ENCODE data around the gene TRIB2.

TRIB2 gene

GRCh38 chr2:12764849-12765605, 48.3 kb downstream of the TRIB2 start:
- Mint-ChIP-seq H3K27ac (no peak overlapping the region), H3K27me3 (peaks cover 48% of the 10 kb centered on the region), H3K36me3 (ENCODE audit: low read depth) (no peaks in the 10 kb centered on the region), H3K9me3 (peaks cover 6% of the 10 kb centered on the region), H3K4me1 (ENCODE audit: low read depth) (peaks cover 10% of the 10 kb centered on the region), H3K4me3 (no peak overlapping the region)

DNA sequence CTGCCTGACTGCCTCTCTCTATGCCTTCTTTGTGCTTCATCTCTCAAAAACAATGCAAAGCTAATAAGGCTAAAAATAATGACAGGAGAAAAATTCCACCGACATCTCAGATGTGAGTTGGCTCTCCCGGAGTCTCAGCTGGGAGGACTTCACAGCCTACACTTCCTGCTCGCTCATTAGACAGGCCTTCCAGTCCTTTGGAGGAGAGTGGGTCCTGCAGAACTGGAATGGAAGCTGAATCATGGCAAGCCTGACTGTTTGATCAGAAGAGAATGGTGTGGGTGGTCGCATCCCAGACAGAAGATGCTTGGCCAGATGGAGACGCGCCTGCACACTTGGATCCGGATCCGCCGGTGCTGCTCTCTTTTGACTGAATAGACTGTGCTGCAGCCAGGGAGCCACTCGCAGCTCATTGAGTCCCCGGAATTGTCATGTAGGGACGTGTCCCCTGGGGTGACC, 49.7 kb downstream of the TRIB2 start:
- H3K27me3 Mint-ChIP-seq = peaks cover 55% of the 10 kb centered on the region
- no peaks in the 10 kb centered on the region for H3K36me3 Mint-ChIP-seq (ENCODE audit: low read depth)
- H3K27ac Mint-ChIP-seq = no peak overlapping the region
- H3K4me1 Mint-ChIP-seq (ENCODE audit: low read depth) = no peaks in the 10 kb centered on the region
- peaks cover 6% of the 10 kb centered on the region for H3K9me3 Mint-ChIP-seq
- H3K4me3 Mint-ChIP-seq = no peak overlapping the region

GRCh38 chr2:12767541-12767940, 50.8 kb downstream of the TRIB2 start:
- Mint-ChIP-seq H3K4me3 (no peak overlapping the region), H3K27ac (no peak overlapping the region), H3K4me1 (ENCODE audit: low read depth) (no peaks in the 10 kb centered on the region), H3K36me3 (ENCODE audit: low read depth) (no peaks in the 10 kb centered on the region), H3K9me3 (peaks cover 6% of the 10 kb centered on the region), H3K27me3 (peaks cover 58% of the 10 kb centered on the region)

DNA sequence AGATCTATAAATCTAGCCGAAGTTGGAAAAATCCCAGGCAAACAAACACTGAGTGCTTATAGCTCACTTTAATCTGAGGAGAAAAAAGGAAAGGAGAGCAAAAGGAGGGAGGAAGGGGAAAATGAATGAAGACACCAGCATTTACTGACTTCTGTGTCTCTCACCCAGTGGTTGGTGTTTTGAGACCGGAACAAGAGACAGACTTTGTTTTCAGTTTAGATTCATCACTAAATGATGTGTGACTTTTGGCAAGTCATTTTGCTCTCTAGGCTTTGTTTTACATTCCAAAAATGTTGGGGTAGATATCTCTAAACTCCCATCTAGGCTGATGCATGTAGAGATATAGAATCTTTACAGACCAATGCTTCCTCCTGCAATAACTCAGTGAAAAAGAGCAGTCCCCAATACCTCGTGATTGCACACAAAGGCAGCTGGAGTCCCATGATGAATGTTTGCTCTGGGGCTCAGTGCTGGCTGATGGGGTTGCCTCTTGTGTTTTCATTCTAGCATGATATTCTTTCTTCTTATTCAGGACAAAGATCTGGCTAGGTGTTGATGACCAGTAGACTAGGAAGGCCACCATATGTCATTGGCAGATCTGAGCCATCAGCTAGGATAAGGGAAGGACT, 51.4 kb downstream of the TRIB2 start:
- Mint-ChIP-seq H3K9me3 (peaks cover 6% of the 10 kb centered on the region), H3K36me3 (ENCODE audit: low read depth) (no peaks in the 10 kb centered on the region), H3K27me3 (peaks cover 58% of the 10 kb centered on the region), H3K4me3 (no peak overlapping the region), H3K4me1 (ENCODE audit: low read depth) (no peaks in the 10 kb centered on the region), H3K27ac (no peak overlapping the region)

DNA sequence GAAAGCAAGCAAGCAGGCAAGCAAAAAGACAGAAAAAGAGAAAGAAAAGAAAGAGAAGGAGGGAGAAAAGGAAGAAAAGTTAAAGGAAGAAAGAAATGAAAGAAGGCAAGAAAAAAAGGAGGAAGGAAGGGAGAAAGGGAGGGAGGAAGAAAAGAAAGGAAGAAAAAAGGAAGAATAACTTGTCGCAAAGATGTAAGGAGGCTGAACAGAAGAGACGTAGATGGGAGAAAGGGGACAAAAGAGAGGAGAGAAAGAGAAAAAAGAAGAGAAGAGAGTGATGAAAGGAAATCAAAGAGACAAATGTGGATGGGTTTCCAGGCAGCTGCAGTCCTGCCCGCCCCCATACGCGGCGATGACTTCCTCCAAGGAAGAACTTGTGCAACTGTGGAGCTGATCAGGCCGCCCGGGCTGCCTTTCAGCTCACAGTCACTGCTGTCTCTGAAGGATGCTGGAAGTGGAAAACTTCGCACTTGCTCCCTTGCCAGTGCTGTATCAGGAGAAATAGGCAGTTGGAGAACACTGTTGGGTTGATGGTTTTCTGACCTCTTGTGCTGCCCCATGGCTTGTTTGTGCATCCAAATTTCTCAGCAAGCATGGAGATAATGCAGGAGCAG, 52.9 kb downstream of the TRIB2 start:
- Mint-ChIP-seq H3K9me3 (no peaks in the 10 kb centered on the region), H3K4me1 (ENCODE audit: low read depth) (no peaks in the 10 kb centered on the region), H3K27ac (peak overlapping the region; percentile 36), H3K4me3 (no peak overlapping the region), H3K27me3 (peaks cover 53% of the 10 kb centered on the region), H3K36me3 (ENCODE audit: low read depth) (no peaks in the 10 kb centered on the region)

GRCh38 chr2:12770300-12770968, 53.7 kb downstream of the TRIB2 start:
- H3K9me3 Mint-ChIP-seq = peaks cover 3% of the 10 kb centered on the region
- H3K27ac Mint-ChIP-seq = no peak overlapping the region
- no peaks in the 10 kb centered on the region for H3K4me1 Mint-ChIP-seq (ENCODE audit: low read depth)
- no peaks in the 10 kb centered on the region for H3K36me3 Mint-ChIP-seq (ENCODE audit: low read depth)
- H3K4me3 Mint-ChIP-seq = no peak overlapping the region
- H3K27me3 Mint-ChIP-seq = peaks cover 48% of the 10 kb centered on the region

DNA sequence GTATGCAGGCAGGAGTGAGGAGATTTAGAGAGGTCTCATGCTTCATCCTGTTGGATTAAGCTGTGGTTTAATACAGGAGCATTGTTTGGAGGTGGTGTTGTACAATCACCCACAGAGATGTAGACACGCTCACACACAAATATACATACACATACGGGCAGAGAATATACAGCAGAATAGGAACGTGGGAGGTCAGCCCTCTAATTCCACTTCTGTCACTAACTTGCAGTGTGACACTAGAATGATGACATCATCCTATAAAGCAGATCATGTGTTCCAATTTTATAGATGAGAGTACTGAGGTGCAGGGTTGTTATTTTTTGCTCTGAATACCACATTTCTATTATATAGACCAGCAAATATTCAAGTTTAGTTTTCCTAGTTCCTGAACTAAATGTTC, 54.4 kb downstream of the TRIB2 start:
- Mint-ChIP-seq H3K4me3 (no peak overlapping the region), H3K4me1 (ENCODE audit: low read depth) (no peaks in the 10 kb centered on the region), H3K27ac (no peak overlapping the region), H3K36me3 (ENCODE audit: low read depth) (no peaks in the 10 kb centered on the region), H3K27me3 (peaks cover 42% of the 10 kb centered on the region), H3K9me3 (peaks cover 3% of the 10 kb centered on the region)

GRCh38 chr2:12773586-12774394, 57.1 kb downstream of the TRIB2 start:
- no peak overlapping the region for H3K4me3 Mint-ChIP-seq
- no peak overlapping the region for H3K27ac Mint-ChIP-seq
- no peaks in the 10 kb centered on the region for H3K4me1 Mint-ChIP-seq (ENCODE audit: low read depth)
- peaks cover 3% of the 10 kb centered on the region for H3K9me3 Mint-ChIP-seq
- no peaks in the 10 kb centered on the region for H3K36me3 Mint-ChIP-seq (ENCODE audit: low read depth)
- peaks cover 28% of the 10 kb centered on the region for H3K27me3 Mint-ChIP-seq

- Mint-ChIP-seq H3K27me3 (peaks cover 24% of the 10 kb centered on the region), H3K27ac (no peak overlapping the region), H3K4me1 (ENCODE audit: low read depth) (no peaks in the 10 kb centered on the region), H3K4me3 (no peak overlapping the region), H3K9me3 (peaks cover 3% of the 10 kb centered on the region), H3K36me3 (ENCODE audit: low read depth) (no peaks in the 10 kb centered on the region)
Observed at GRCh38 chr2:12774395-12774727, 57.6 kb downstream of the TRIB2 start.

- H3K27ac Mint-ChIP-seq = no peak overlapping the region
- H3K4me3 Mint-ChIP-seq = no peak overlapping the region
Observed at GRCh38 chr2:12776521-12776961, 59.8 kb downstream of the TRIB2 start.

GRCh38 chr2:12778369-12778768, 61.6 kb downstream of the TRIB2 start:
- H3K9me3 Mint-ChIP-seq = peaks cover 5% of the 10 kb centered on the region
- H3K4me1 Mint-ChIP-seq (ENCODE audit: low read depth) = no peaks in the 10 kb centered on the region
- peaks cover 7% of the 10 kb centered on the region for H3K27me3 Mint-ChIP-seq
- no peak overlapping the region for H3K4me3 Mint-ChIP-seq
- no peak overlapping the region for H3K27ac Mint-ChIP-seq
- no peaks in the 10 kb centered on the region for H3K36me3 Mint-ChIP-seq (ENCODE audit: low read depth)

More at GRCh38 chr2:12776521-12776961, 59.8 kb downstream of the TRIB2 start:
- Mint-ChIP-seq H3K36me3 (ENCODE audit: low read depth) (no peaks in the 10 kb centered on the region), H3K9me3 (peaks cover 3% of the 10 kb centered on the region), H3K27me3 (peaks cover 2% of the 10 kb centered on the region), H3K4me1 (ENCODE audit: low read depth) (no peaks in the 10 kb centered on the region)

DNA sequence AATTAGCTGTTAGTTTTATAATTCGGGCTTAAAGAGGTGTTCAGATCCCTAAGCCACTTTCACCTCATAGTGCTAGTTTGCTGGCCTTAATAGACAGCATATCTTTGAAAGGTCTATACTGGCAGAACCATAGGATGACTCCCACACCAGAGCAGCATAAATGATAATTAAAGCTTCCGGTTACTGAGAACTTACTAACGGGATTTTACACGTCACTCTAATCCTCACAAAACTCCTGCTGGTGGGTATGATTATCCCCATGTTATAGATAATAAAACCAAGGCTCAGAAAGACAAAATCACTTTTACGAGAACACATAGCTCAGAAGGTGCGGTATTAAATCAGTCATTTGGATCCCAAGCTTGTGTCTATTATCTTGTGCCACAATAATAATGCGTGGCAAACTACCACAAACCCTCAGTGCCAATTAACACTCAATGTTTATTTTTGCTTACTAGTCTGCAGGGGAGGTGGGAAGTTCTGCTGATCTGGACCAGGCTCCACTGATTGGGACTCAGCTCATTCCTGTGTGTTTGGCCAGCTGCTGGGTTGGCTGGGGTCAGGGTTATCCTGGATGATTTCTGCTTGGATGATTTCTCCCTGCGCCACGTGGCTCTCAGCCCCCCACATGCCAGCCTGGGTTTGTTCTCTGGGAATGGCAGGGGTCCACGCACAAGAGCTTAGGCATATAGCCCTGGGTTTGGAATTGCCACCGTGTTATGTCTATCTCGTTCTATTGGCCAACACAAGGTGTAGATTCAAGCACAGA, 62.3 kb downstream of the TRIB2 start:
- H3K9me3 Mint-ChIP-seq = peaks cover 7% of the 10 kb centered on the region
- H3K36me3 Mint-ChIP-seq (ENCODE audit: low read depth) = no peaks in the 10 kb centered on the region
- H3K4me3 Mint-ChIP-seq = no peak overlapping the region
- no peaks in the 10 kb centered on the region for H3K4me1 Mint-ChIP-seq (ENCODE audit: low read depth)
- peaks cover 9% of the 10 kb centered on the region for H3K27me3 Mint-ChIP-seq
- no peak overlapping the region for H3K27ac Mint-ChIP-seq

- Mint-ChIP-seq H3K4me3 (no peak overlapping the region), H3K27me3 (peaks cover 10% of the 10 kb centered on the region), H3K27ac (no peak overlapping the region), H3K4me1 (ENCODE audit: low read depth) (no peaks in the 10 kb centered on the region), H3K36me3 (ENCODE audit: low read depth) (no peaks in the 10 kb centered on the region), H3K9me3 (peaks cover 4% of the 10 kb centered on the region)
Observed at GRCh38 chr2:12781329-12781728, 64.6 kb downstream of the TRIB2 start.

Measured in stimulated activated naive CD8-positive, alpha-beta T cell treated with anti-CD3 and anti-CD28 coated beads, Interleukin-15, Interleukin-2, amounts not matched to agents 100 ng/mL and 50 ng/mL, for 24 hours (primary cell).